ENCODE data around the gene PRKCE.
"Not testable (repeated sequence)": the region's sequence is repeated elsewhere in the genome, so short reads cannot be mapped to it uniquely, and the experiment has no call there.

Gene PRKCE

DNA sequence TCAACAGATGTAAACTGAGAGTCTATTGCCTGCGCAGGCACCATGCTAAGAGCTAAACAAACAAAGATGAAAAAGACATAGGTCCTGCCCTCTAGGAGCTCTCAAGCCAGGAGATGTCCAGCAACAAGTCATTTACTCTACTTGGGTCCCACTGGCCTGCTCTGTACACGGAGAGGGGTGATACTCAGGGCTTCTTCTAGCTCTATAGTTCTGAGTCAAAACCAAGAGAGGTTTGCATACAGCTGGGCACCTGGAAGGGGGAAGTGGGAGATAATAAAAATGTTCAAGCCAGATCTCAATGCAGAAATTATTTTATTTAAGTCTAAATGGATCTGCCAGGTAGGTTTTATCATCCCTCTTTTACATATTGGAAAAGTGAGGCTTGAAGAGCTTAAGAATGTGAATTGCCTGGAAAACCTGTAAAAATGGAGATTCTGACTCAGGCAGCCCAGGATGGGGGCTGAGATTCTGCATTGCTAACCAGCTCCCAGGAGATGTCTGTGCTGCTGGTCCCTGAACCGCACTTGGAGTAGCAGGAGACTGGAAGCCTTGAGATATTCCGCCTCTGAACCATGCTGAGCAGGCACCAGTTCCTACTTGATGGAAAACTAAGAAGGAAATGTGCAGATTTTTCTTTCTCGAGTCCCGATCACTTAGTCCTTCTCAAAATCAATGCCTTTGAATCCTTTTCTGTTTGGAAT, 201.1 kb downstream of the PRKCE start:
- no peak for FAIRE-seq
- no peak for DNase-seq (ENCODE audit: insufficient read length, low spot score)

DNA sequence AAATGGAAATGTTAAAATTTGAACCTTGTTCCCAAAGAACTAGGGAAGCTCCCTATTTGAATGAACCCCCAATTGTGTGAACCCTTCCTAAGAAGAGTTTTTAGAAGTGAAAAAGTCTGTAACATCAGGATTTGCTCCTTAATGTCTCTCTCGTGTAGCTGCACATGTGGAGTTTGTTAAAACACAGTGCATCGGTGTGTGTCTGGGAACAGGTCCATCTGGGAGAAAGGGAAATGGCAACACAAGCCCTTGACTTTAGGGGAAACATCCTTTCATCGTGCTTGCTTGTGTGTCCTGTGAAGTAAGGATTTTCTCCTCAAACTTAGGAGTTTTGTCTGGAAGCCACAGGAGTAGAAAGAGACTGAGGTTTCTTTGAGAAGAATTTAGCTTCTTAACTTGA, 203.9 kb downstream of the PRKCE start:
- DNase-seq (ENCODE audit: insufficient read length, low spot score) (no peak), FAIRE-seq (no peak)

DNA sequence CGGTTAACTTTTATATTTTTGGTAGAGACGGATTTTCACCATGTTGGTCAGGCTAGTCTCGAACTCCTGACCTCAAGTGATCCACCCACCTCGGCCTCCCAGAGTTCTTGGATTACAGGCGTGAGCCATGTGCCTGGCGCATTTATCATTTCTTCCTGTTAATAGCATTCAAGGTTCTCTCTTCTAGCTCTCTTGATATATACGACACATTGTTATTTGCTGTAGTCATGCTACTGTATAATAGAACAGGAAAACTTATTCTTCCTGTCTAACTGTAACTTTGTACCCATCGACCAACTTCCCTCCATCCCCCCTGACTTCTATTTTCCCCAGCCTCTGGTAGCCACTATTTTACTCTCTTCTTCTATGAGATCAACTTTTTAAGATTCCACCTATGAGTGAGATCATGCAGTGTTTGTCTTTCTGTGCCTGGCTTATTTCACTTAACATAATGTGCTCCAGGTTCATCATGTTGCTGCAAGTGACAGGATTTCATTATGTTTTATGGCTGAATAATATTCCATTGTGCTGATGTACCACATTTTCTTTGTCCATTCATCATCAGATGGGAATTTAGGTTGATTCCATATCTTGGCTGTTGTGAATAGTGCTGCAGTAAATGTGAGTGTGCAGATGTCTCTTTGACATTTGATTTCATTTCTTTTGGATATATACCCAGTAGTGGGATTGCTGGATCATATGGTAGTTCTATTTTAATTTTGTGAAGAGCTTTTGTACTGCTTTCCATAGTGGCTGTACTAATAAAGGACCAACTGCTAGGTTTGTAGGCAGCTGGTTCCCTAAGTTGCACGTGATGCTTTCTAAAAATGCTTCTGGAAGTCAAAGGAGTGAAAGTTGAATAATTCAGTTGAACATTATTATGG, 205.2 kb downstream of the PRKCE start:
- DNase-seq (ENCODE audit: insufficient read length, low spot score) (no peak), FAIRE-seq (no peak)

DNA sequence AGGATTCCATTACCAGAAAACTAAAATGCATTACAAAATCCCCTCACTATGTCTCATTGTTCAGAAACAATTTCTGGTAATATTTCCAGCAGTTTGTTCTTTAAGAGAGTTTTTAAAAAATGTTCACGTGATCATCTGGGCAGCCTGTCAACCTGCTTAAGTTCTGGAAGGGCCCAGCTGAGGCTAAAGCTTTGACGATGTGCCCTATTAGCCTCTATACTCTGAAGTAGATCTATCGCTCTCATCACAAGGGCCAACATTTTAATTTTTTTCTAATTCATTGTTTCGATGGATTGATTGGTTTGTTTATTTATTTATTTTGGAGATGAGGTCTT, 205.8 kb downstream of the PRKCE start:
- DNase-seq (ENCODE audit: insufficient read length, low spot score) (no peak), FAIRE-seq (no peak)

DNA sequence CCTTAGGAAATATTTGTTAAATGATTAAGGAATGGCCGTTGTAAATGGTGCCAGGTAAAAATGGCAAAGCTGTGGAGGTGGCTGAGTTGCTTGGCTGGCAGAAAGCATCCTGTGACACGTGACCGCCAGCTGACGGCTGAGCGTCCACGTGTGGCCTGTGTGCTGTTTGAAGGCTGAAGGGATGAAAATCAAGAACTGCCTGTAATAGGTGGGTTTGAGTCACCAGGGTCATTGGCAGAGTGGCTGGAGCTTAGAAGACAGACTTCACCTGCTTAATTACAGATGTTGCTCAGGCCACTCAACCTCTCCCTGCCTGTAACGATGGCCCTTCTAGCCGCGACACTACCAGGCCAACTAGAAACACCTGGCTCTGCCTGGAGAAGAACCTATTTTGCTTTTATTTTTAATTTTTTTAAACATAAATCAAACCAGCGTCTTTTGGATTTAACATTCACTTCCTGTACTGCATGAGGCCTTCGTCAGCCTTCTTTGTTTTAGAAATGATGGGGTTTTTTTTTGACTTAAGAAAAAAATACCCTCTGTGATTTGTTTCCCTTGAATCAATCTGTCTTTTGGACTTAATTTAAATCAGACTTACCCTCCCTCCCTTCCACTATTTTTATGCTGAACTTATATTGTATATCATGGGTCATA, 206.5 kb downstream of the PRKCE start:
- DNase-seq (ENCODE audit: insufficient read length, low spot score) (no peak), FAIRE-seq (no peak)

DNA sequence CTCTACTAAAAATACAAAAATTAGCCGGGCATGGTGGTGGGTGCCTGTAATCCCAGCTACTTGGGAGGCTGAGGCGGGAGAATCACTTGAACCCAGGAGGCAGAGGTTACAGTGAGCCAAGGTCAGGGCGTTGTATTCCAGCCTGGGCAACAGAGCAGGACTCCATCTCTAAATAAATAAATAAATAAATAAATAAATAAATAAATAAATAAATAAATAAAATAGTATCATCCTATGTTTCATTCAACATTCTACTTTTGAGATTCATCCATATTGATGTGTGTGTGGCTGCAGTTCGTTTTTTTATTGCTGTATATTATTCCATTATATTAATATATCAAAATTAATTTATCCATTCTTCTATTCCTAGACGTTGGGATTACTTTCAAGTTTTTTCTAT, 207.4 kb downstream of the PRKCE start:
- not testable (repeated sequence) for FAIRE-seq; DNase-seq (ENCODE audit: insufficient read length, low spot score)

DNA sequence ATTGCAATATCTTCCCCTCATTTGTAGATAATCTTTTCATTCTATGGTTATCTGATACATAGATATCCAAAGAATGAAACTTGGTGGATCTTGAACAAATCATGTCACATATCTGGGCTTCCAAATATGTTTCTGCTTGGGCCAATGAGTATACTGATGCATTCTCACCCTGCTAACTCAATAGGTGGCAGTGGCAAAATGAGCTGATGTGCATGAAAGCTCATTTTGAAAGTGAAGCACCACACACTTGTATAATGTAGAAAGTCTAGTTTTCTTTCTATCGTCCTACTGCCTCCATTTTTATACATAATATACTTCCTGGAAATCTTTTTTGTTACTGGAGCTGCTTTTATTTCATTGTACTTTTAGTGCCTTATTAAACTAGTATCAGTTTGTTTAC, 208.2 kb downstream of the PRKCE start:
- FAIRE-seq (no peak), DNase-seq (ENCODE audit: insufficient read length, low spot score) (no peak)

DNA sequence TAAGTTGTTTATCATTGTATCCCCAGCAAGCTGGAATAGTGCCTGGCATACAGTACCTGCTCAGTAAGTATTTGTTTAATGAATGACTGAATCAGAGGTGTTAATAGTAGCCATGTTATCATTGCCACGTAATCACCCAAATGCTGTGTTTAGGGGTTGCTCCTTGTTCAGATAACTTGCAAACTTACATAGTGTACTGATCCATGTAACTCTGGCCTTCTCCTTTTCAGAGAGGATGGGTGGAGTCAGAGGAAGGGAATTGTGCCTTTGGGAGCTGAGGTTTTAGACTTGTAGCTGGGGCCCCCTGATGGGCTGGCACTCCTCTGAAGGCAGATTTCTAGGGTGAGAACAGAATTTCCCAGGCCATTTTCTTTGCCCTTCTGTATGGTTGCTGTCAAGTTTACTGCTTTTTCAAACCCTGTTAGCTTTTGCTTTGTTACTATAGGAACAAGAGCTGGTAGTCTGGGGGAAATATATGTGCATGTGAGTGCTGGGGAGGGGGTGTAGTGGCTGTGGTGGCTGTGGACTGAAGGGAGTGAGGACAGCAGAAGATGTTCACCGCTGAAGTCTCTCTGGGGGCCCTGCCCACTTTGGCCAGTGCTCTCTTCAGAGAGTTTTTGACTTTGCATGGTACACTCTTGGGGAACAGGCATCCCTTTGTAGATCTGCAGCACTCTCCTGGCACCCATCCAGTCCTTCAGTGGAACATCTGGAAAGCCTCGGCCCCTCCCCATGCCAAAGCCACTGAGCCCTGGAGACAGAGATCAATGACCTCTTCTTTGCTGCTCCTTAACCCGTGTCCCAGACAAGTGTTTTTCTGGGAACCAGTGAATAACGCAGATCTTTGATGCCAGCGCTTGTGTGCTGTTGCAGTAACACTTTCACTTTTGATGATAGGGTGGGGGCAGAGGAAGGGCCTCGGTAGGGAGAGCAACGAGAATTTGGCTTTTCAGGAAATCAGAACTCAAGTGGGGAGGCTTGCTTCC, 209.0 kb downstream of the PRKCE start:
- no peak for FAIRE-seq

DNA sequence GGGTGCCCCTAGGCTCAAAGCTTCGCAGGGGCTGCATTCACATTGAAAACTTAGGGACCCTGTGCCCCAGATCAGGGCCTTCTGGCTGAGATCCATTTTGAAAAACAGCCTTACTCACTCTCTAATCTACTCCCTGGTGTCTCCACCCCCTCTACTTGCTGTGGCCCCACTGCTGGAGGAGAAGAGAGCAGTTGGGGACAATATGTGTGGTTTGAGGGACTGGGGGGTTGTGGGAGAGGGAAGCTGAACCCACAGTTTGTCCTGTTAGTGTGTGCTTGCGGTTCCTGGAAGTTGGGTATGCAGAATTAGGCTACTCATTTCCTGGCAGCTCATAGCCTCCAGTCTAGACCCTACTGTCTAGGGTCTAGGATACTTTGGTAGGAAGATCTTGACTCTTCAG, 211.4 kb downstream of the PRKCE start:
- FAIRE-seq (no peak), DNase-seq (ENCODE audit: insufficient read length, low spot score) (no peak)

More for the DNA sequence above, 209.0 kb downstream of the PRKCE start:
- no peak for DNase-seq (ENCODE audit: insufficient read length, low spot score)

DNA sequence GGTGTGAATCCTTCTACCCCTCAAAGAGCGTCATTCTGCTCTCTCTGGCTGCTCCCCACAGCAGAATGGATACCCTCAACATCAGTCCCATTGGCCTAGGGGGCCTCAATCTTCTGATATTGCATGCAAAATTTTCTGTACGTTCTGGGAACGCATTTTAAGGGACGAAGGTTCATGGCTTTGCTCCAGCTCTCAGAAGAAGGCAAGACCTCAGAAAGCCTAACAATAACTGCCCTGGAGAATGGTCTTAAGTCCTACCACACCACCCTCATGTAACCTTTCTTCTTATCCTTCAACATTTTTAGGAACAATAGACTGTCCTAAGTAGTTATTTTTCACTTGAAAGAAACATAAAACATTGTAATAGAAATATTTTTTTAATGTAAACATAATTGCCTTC, 212.6 kb downstream of the PRKCE start:
- DNase-seq (ENCODE audit: insufficient read length, low spot score), result no peak
- no peak for FAIRE-seq

DNA sequence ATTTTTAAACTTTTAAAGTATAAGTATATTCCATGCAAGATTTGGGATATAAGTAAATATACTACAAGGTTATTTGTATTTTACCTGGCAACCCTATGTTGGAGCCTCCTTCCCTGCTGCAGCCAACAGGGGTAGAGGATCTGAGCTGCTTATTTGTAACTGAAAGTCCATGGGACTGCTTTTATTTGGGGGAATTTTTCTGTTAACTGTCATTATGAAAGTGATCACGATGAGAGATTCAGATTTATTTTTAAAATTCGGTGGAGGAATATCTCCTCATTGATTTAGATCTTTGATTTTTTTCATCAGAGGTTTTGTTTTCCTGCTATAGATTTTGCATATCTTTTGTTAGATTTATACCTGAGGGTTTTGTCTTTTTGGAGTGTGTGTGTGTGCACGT, 215.9 kb downstream of the PRKCE start:
- DNase-seq (ENCODE audit: insufficient read length, low spot score) (no peak), FAIRE-seq (no peak)

DNA sequence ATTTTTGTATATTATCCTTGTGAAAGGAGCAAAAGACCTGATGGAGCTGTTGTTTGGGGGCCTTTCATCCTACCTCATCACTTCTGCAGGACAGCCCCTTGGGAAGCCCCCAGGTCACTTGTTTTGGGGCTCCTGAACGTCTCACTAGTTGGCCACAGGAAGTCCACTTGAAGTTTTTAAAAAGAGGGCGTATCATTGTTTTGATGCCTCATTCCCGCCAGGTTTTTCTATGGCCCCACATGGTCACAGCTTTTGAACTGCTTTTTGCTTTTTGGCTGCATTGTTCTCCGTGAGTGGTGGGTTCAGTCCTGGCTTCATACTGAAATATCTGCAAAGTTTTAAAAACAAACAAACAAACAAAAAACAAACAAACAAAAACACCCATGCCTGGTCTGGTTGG, 216.3 kb downstream of the PRKCE start:
- DNase-seq (ENCODE audit: insufficient read length, low spot score) (no peak), FAIRE-seq (no peak)

DNA sequence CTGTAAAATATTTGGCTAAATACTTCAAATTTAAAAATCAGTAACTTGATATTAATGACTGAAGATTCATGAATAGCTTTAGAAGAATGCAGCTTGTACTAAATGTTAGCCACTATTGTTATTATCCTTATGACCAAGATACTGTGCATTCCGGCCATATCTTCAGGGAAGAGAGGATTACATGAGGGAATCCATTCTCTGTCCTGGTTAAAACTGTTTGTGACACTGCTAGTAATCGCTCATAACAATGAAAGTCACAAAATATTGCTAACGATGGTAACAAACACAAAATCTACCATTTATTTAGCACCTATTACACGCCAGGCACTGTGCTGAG, 217.7 kb downstream of the PRKCE start:
- peak; percentile 13 for DNase-seq (ENCODE audit: insufficient read length, low spot score)
- no peak for FAIRE-seq

DNA sequence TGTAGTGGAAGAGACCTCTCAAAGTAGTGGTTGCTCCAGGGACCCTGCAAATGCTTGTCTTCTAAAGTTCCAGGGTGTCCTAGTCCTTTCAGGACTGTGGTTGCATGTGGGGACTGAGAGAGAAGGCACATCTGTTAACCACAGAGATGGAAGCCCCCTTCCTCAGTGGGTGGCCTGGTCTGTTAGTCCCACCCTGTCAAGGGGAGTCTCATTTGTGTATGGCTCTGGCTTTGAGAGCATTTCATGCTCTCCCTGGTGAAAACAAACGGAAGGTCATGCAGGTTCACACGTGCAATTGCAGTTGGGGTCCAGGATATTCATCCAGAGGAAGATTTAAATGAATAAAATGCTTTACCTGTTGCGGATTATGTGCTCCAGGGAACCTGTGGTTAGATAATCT, 219.6 kb downstream of the PRKCE start:
- FAIRE-seq (no peak), DNase-seq (ENCODE audit: insufficient read length, low spot score) (no peak)

DNA sequence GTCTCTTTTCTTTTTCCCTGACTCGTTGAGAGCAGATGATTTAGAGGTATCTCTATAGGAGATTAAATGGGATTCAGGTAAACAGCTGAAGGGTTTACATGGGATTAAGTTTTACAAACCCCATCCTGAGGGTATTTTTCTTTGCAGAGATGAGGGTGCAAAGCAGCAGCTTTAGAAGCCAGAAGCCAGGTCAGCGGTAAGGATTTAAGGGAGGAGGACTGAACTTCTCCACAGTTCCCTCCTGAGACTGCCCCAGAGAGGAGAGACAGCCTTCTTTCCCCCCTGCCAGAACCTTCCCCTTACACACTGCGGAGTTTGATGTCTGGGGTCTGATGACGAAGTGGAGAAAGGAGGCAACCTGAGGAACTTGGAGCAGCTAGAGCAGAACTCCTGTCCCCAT, 220.1 kb downstream of the PRKCE start:
- no peak for FAIRE-seq

DNA sequence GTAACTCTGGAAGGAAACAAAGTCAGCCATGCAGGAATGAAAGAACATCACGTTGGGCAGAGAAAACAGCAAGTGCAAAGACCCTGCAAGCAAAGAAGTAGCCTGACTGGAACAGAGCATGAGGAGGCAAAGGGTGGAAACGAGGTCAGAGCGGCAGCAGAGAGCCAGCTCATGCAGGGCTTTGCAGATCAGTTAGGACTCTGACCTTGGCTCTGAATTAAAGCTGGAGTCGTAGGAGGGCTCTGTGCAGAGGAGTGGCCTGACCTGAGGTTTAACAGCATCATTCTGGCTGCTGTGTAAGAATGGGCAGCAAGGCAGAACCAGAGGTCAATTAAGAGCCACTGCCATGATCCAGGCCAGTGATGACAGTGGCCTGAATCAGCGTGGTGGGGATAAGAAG, 220.7 kb downstream of the PRKCE start:
- FAIRE-seq, result no peak
- no peak for DNase-seq (ENCODE audit: insufficient read length, low spot score)

More for the DNA sequence above, 220.1 kb downstream of the PRKCE start:
- no peak for DNase-seq (ENCODE audit: insufficient read length, low spot score)

DNA sequence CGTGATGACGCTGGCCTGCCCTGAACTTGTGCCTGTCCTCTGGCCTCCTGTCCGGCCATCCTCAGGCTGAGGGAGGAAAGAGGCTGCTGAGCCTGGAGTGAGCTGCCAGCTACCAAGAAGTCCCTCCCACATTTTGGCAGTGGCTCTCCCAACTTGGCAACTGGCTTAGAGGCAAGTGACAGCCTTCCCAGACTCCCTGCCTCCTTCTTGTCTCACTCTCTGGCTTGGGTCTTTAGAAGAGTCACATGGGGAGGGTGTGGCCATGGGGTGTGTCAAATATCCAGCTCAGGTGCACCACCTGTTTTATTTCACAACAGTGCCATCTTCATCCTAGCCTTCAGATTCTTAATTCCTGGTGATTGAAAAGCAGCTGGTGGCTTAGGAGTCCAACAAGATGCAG, 222.9 kb downstream of the PRKCE start:
- no peak for DNase-seq (ENCODE audit: insufficient read length, low spot score)
- FAIRE-seq, result no peak

DNA sequence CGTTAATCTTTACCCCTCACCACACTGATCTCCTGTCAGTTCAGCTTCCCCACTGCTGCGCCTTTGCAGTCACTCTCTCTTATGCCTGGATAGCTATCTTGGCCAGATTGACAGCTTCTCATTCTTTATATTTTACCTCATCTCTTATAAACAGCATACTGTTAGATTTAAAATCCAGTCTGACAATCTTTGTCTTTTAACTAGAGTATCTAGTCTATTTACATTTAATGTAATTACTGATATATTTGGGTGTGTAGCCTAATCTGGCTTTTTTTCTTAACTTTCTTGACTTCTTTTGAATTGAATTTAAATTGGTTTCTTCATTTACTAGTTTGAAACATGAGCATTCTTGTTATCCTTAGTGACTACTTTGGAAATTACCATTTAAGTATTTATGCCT, 225.1 kb downstream of the PRKCE start:
- DNase-seq (ENCODE audit: insufficient read length, low spot score) (no peak), FAIRE-seq (no peak)

DNA sequence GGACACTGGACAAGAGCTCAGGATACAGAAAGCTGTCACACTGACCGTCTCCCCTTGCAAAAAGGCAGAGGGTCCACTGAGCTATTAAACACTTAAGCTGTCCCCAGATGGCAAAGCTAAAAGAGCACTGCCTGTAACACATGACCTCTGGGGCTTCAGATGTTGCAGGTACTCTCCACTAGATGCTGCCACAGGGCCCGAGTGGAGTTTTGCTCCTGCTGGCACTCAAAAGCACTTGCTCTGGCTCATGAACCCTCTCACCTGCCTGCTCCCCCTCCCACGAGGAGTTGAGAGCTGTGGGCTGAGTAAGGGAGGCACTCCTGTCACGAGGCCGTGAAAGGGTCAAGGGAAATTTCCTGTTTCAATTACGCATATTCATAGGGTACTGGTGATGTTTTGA, 227.9 kb downstream of the PRKCE start:
- DNase-seq (ENCODE audit: insufficient read length, low spot score) (no peak), FAIRE-seq (no peak)

DNA sequence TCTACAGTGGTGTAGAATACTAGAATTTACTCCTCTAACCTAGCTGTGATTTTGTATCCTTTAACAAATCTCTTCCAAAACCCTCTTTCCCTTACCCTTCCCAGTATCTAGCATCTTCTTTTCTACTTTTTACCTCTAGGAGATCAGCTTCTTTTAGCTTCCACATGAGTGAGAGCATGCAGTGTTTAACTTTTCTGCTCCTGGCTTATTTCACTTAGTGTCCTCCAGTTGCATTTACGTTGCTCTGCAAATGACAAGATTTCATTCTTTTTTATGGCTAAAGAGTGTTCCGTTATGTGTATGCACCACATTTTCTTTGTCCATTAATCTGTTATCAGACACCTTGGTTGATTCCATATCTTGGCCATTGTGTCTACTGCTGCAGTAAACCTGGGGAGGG, 228.5 kb downstream of the PRKCE start:
- no peak for DNase-seq (ENCODE audit: insufficient read length, low spot score)
- FAIRE-seq, result no peak
